ENCODE measurements around the gene DEDD. TPM values are rescaled to one million over a fixed set of nuclear protein-coding genes. Genes with fewer than 3 reads are reported as not detected.

Gene DEDD
- total and polyA plus RNA-seq, 2 experiments from 2014 or later = 22.8 to 35.3 TPM

- Mint-ChIP-seq H3K27ac (no peak overlapping the region; the same call in 1 of the 2 replicates), H3K9me3 (no peaks in the 10 kb centered on the region), H3K4me3 (peak overlapping the region; percentile 97), H3K4me1 (peaks cover 7% of the 10 kb centered on the region; the same call in 2 of the 3 replicates), H3K27me3 (ENCODE audit: insufficient read depth, low read depth, poor library complexity) (peaks cover 3% of the 10 kb centered on the region), H3K36me3 (ENCODE audit: low read depth) (peaks cover 14% of the 10 kb centered on the region)
- peak overlapping the region; percentile 97 for H3K27ac ChIP-seq (ENCODE audit: low read depth)
- ATAC-seq = peak; percentile 19
- H3K27me3 ChIP-seq (ENCODE audit: insufficient read depth) = no peaks in the 10 kb centered on the region
- peak overlapping the region; percentile 76 for H3K4me2 ChIP-seq
- H2AFZ ChIP-seq = peak overlapping the region; percentile 96
- DNase-seq (ENCODE audit: low spot score) = peak; percentile 36
- H3K4me3 ChIP-seq = peak overlapping the region; percentile 60
- H3F3A ChIP-seq (replicated peaks; ENCODE audit: low read depth) = peaks cover 7% of the 10 kb centered on the region; the same call in 1 of the 2 replicates
- H3K9me2 ChIP-seq (ENCODE audit: insufficient read depth) = no peaks in the 10 kb centered on the region
- TF ChIP-seq EZH2 (IDR thresholded peaks at IDR 0.05; ENCODE audit: low read depth, unreplicated experiment) (no peak), ZNF331 (CRISPR knock-in tag; IDR thresholded peaks at IDR 0.05; ENCODE audit: low read depth) (no peak), STAT1 (IDR thresholded peaks at IDR 0.05; ENCODE audit: unreplicated experiment) (no peak), NANOG (IDR thresholded peaks at IDR 0.05; ENCODE audit: borderline replicate concordance) (no peak), POLR2AphosphoS5 (IDR thresholded peaks at IDR 0.05; ENCODE audit: low read depth) (no peak), ZNF462 (CRISPR knock-in tag; IDR thresholded peaks at IDR 0.05) (no peak)
- H3K4me1 ChIP-seq (ENCODE audit: insufficient read depth) = peaks cover 5% of the 10 kb centered on the region
- H3K36me3 ChIP-seq (ENCODE audit: insufficient read depth) = no peaks in the 10 kb centered on the region; the same call in 1 of the 2 replicates
- 0 out of 2 replicates have a peak, but pooled peaks cover 9% of the 10 kb centered on the region for H3K79me2 ChIP-seq (replicated peaks; ENCODE audit: insufficient read depth)
- no peaks in the 10 kb centered on the region for H4K20me1 ChIP-seq (replicated peaks; ENCODE audit: insufficient read depth)
Measured at GRCh38 chr1:161153176-161153575, 20.7 kb upstream of the DEDD start.

- Mint-ChIP-seq H3K36me3 (ENCODE audit: low read depth) (no peaks in the 10 kb centered on the region), H3K27ac (no peak overlapping the region), H3K9me3 (no peaks in the 10 kb centered on the region), H3K27me3 (ENCODE audit: insufficient read depth, low read depth, poor library complexity) (peaks cover 3% of the 10 kb centered on the region), H3K4me1 (no peaks in the 10 kb centered on the region), H3K4me3 (no peak overlapping the region)
- Histone ChIP-seq H4K20me1 (replicated peaks; ENCODE audit: insufficient read depth) (no peaks in the 10 kb centered on the region), H3K4me2 (no peak overlapping the region), H3K4me3 (no peak overlapping the region), H3K4me1 (ENCODE audit: insufficient read depth) (no peaks in the 10 kb centered on the region), H3K27ac (ENCODE audit: low read depth) (no peak overlapping the region), H3K79me2 (replicated peaks; ENCODE audit: insufficient read depth) (no peaks in the 10 kb centered on the region), H3K27me3 (ENCODE audit: insufficient read depth) (no peaks in the 10 kb centered on the region), H2AFZ (no peak overlapping the region), H3F3A (replicated peaks; ENCODE audit: low read depth) (no peaks in the 10 kb centered on the region), H3K9me2 (ENCODE audit: insufficient read depth) (no peaks in the 10 kb centered on the region), H3K36me3 (ENCODE audit: insufficient read depth) (no peaks in the 10 kb centered on the region)
- DNase-seq (ENCODE audit: low spot score) = no peak
- no peak for ATAC-seq
- no peak for TF ChIP-seq POLR2AphosphoS5 (IDR thresholded peaks at IDR 0.05; ENCODE audit: low read depth)
- no peak for TF ChIP-seq JUNB (IDR thresholded peaks at IDR 0.05; ENCODE audit: unreplicated experiment)
- no peak for TF ChIP-seq EZH2phosphoT487 (IDR thresholded peaks at IDR 0.05; ENCODE audit: unreplicated experiment)
- TF ChIP-seq CTCF (conservative IDR thresholded peaks at IDR 0.05; ENCODE audit: low read depth in 2 of 2) = no peak
- TF ChIP-seq STAT1 (IDR thresholded peaks at IDR 0.05; ENCODE audit: unreplicated experiment) = no peak
- TF ChIP-seq CREB1 (CRISPR knock-in tag; IDR thresholded peaks at IDR 0.05; ENCODE audit: low read depth) = no peak
- no peak for TF ChIP-seq EZH2 (IDR thresholded peaks at IDR 0.05; ENCODE audit: low read depth, unreplicated experiment)
- no peak for TF ChIP-seq ZNF331 (CRISPR knock-in tag; IDR thresholded peaks at IDR 0.05; ENCODE audit: low read depth)
- TF ChIP-seq ZNF114 (CRISPR knock-in tag; IDR thresholded peaks at IDR 0.05) = no peak
Measured at GRCh38 chr1:161145832-161146231, 13.4 kb upstream of the DEDD start.
